Glutamatergic neuron (in vitro differentiated cells): ENCODE results near the gene KCNAB2. TPM values are rescaled to one million over a fixed set of nuclear protein-coding genes. Genes with fewer than 3 reads are reported as not detected.

ENCODE experiments used
- DNase-seq: peaks from one replicate; pipeline ENCODE4 v3.0.0; 2022
- H3K27ac Mint-ChIP-seq: one replicate; pipeline ENCODE4 v1.8.0; 2020; ENCODE audit warnings: mild to moderate bottlenecking, mixed read lengths, inconsistent platforms; ENCODE audit not compliant: unreplicated experiment
- H3K27me3 Mint-ChIP-seq: one replicate; pipeline ENCODE4 v1.8.0; 2020; ENCODE audit warnings: mild to moderate bottlenecking, moderate library complexity, mixed read lengths, inconsistent platforms; ENCODE audit not compliant: unreplicated experiment
- H3K36me3 Mint-ChIP-seq: one replicate; pipeline ENCODE4 v1.8.0; 2020; ENCODE audit warnings: mild to moderate bottlenecking, mixed read lengths, inconsistent platforms; ENCODE audit not compliant: unreplicated experiment
- H3K4me1 Mint-ChIP-seq: one replicate; pipeline ENCODE4 v1.8.0; 2020; ENCODE audit warnings: mild to moderate bottlenecking, low read depth, mixed read lengths, inconsistent platforms; ENCODE audit not compliant: unreplicated experiment
- H3K4me3 Mint-ChIP-seq: one replicate; pipeline ENCODE4 v1.8.0; 2020; ENCODE audit warnings: mild to moderate bottlenecking, mixed read lengths, inconsistent platforms; ENCODE audit not compliant: unreplicated experiment
- H3K9me3 Mint-ChIP-seq: one replicate; pipeline ENCODE4 v1.8.0; 2020; ENCODE audit warnings: mild to moderate bottlenecking, moderate library complexity, mixed read lengths, inconsistent platforms; ENCODE audit not compliant: unreplicated experiment
- CTCF ChIP-seq: fragments of 200-600 bp; sonication (generic); IDR thresholded peaks from one replicate; pipeline ENCODE4 v1.5.0; 2021; ENCODE audit not compliant: partially characterized antibody, unreplicated experiment
- total RNA-seq: library from RNA; stranded (reverse); fragmentation: NEBNext Ultra II Directional; extraction: Animal tissue kit (Norgen Biotek cat#: 25700); gene quantifications from one replicate; pipeline ENCODE4 v1.2.1, GENCODE V29; 2021; ENCODE audit not compliant: unreplicated experiment

KCNAB2 gene
- total RNA-seq, 1 donor from 2014 or later, result 20.4 TPM

GRCh38 chr1:6124746-6125365 is 79.2 kb downstream of the KCNAB2 start:
- H3K27ac Mint-ChIP-seq, result no peak overlapping the region
- H3K4me1 Mint-ChIP-seq, result no peaks in the 10 kb centered on the region
- no peak overlapping the region for H3K4me3 Mint-ChIP-seq
- no peaks in the 10 kb centered on the region for H3K36me3 Mint-ChIP-seq
- peaks cover 5% of the 10 kb centered on the region for H3K27me3 Mint-ChIP-seq
- peak; percentile 13 for DNase-seq
- peaks cover 5% of the 10 kb centered on the region for H3K9me3 Mint-ChIP-seq
- no peak for TF ChIP-seq CTCF

DNA sequence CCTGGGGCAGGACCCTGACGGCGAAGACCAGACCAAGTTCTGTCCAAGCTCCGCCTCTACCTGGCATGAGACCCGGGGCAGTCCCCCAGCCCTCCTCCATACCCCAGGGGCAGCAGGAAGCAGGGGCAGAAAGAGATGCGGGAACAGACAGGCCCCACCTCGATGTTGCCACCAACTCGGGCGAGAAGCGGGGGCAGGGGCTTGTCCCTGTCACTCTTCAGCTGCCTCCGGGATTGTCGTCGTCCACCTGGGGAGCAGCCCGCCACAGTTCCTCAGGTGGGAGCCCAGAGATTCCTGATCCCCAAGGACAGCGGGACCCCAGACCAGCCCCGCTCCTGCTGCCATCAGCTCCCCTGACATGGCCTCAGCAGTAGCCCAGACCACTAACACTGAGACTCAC is 79.7 kb downstream of the KCNAB2 start:
- H3K4me3 Mint-ChIP-seq, result no peak overlapping the region
- no peak for TF ChIP-seq CTCF
- H3K4me1 Mint-ChIP-seq, result peaks cover 2% of the 10 kb centered on the region
- peak; percentile 15 for DNase-seq
- peaks cover 5% of the 10 kb centered on the region for H3K9me3 Mint-ChIP-seq
- peaks cover 5% of the 10 kb centered on the region for H3K27me3 Mint-ChIP-seq
- H3K36me3 Mint-ChIP-seq, result no peaks in the 10 kb centered on the region
- no peak overlapping the region for H3K27ac Mint-ChIP-seq

- H3K36me3 Mint-ChIP-seq, result no peaks in the 10 kb centered on the region
- H3K27ac Mint-ChIP-seq, result no peak overlapping the region
- H3K4me3 Mint-ChIP-seq, result no peak overlapping the region
- H3K27me3 Mint-ChIP-seq, result peaks cover 5% of the 10 kb centered on the region
- H3K4me1 Mint-ChIP-seq, result peaks cover 2% of the 10 kb centered on the region
- peak; percentile 7 for DNase-seq
- TF ChIP-seq CTCF, result no peak
- peaks cover 5% of the 10 kb centered on the region for H3K9me3 Mint-ChIP-seq
These were observed 80.3 kb downstream of the KCNAB2 start for GRCh38 chr1:6126028-6126427.

- Mint-ChIP-seq H3K27me3 (peaks cover 5% of the 10 kb centered on the region), H3K9me3 (peaks cover 5% of the 10 kb centered on the region), H3K4me1 (peaks cover 2% of the 10 kb centered on the region), H3K27ac (no peak overlapping the region), H3K4me3 (no peak overlapping the region), H3K36me3 (no peaks in the 10 kb centered on the region)
- peak; percentile 16 for DNase-seq
- TF ChIP-seq CTCF, result no peak
These were observed 80.9 kb downstream of the KCNAB2 start for GRCh38 chr1:6126521-6127067.

GRCh38 chr1:6127587-6128163 is 82.0 kb downstream of the KCNAB2 start:
- DNase-seq, result peak; percentile 84
- TF ChIP-seq CTCF, result no peak
- H3K4me3 Mint-ChIP-seq, result no peak overlapping the region
- H3K4me1 Mint-ChIP-seq, result peaks cover 2% of the 10 kb centered on the region
- H3K36me3 Mint-ChIP-seq, result peaks cover 10% of the 10 kb centered on the region
- H3K9me3 Mint-ChIP-seq, result peaks cover 10% of the 10 kb centered on the region
- peaks cover 2% of the 10 kb centered on the region for H3K27me3 Mint-ChIP-seq
- no peak overlapping the region for H3K27ac Mint-ChIP-seq
